Smooth muscle cell of bladder (primary cell): Measurements from ENCODE around the gene AKIRIN2. TPM values are rescaled to one million over a fixed set of nuclear protein-coding genes. Genes with fewer than 3 reads are reported as not detected.

Experiments used
- total RNA-seq: library from RNA; depleted of rRNA; stranded (reverse); fragments of >200 nt; gene quantifications from 2 replicates; pipeline ENCODE4 v1.2.3, GENCODE V29; 2014

The AKIRIN2 gene
- 12.4 and 13.3 TPM in 2 replicates for total RNA-seq

GRCh38 chr6:87701676-87702588, at the start of gene AKIRIN2:
TSS of gene AKIRIN2 (minus strand) at chr6:87702233. CDS start at chr6:87701684, 549 bp downstream.

Other genes with a start within 250 kb of the AKIRIN2 start
- 16.9 and 17.1 TPM in 2 replicates for gene SLC35A1, start 229.3 kb downstream of the AKIRIN2 start, total RNA-seq
- gene RARS2, start 112.2 kb downstream of the AKIRIN2 start, total RNA-seq = 58.5 and 61.7 TPM in 2 replicates
- 18.7 and 21.3 TPM in 2 replicates for gene ORC3, start 112.1 kb downstream of the AKIRIN2 start, total RNA-seq